Parathyroid adenoma (tissue), 2 donors: ENCODE measurements around the gene UHRF2.
"Not testable (repeated sequence)": the region's sequence is repeated elsewhere in the genome, so short reads cannot be mapped to it uniquely, and the experiment has no call there.

Source experiments
- H2AFZ ChIP-seq: fragments of 300-600 bp; sonication (generic); one replicate; pipeline ENCODE4 v1.7.0; 2017; ENCODE audit warnings: antibody characterized with exemption, mild to moderate bottlenecking
- H3K27ac ChIP-seq: fragments of 300-600 bp; sonication (generic); one replicate; pipeline ENCODE4 v1.7.0; 2017
- H3K27me3 ChIP-seq: fragments of 300-600 bp; sonication (generic); one replicate; pipeline ENCODE4 v1.7.0; 2017; ENCODE audit warnings: low read length; ENCODE audit not compliant: control insufficient read depth, insufficient read depth
- H3K36me3 ChIP-seq: fragments of 300-600 bp; sonication (generic); one replicate; pipeline ENCODE4 v1.7.0; 2017; ENCODE audit warnings: low read length; ENCODE audit not compliant: control insufficient read depth, insufficient read depth
- H3K4me1 ChIP-seq: fragments of 300-600 bp; sonication (generic); one replicate; pipeline ENCODE4 v1.7.0; 2017; ENCODE audit warnings: control low read depth
- H3K4me2 ChIP-seq: fragments of 300-600 bp; sonication (generic); one replicate; pipeline ENCODE4 v1.7.0; 2017; ENCODE audit warnings: low read length
- H3K4me3 ChIP-seq: fragments of 300-600 bp; sonication (generic); one replicate; pipeline ENCODE4 v1.7.0; 2017; ENCODE audit warnings: low read depth, low read length
- H3K79me2 ChIP-seq: fragments of 300-600 bp; sonication (generic); one replicate; pipeline ENCODE4 v1.7.0; 2017; ENCODE audit warnings: control low read depth
- H3K9ac ChIP-seq: fragments of 300-600 bp; sonication (generic); one replicate; pipeline ENCODE4 v1.7.0; 2017; ENCODE audit warnings: mild to moderate bottlenecking
- H3K9me3 ChIP-seq: fragments of 300-600 bp; sonication (generic); one replicate; pipeline ENCODE4 v1.7.0; 2017; ENCODE audit warnings: low read length; ENCODE audit not compliant: control insufficient read depth
- CTCF ChIP-seq: fragments of 300-600 bp; sonication (generic); IDR thresholded peaks from one replicate; pipeline ENCODE4 v1.7.0; 2017; ENCODE audit warnings: antibody characterized with exemption, mild to moderate bottlenecking
- donor health status: primary hyperparathyroidism.

The UHRF2 gene

GRCh38 chr9:6449645-6450044 lies 36.6 kb downstream of the UHRF2 start:
- peaks cover 8% of the 10 kb centered on the region for H3K4me1 ChIP-seq

GRCh38 chr9:6450641-6451375 lies 37.8 kb downstream of the UHRF2 start:
- H3K4me1 ChIP-seq, result peaks cover 8% of the 10 kb centered on the region

More at GRCh38 chr9:6449645-6450044, 36.6 kb downstream of the UHRF2 start:
- TF ChIP-seq CTCF, result no peak
- H3K27ac ChIP-seq, result no peak overlapping the region
- peaks cover 28% of the 10 kb centered on the region for H3K79me2 ChIP-seq
- H3K36me3 ChIP-seq, result no peaks in the 10 kb centered on the region
- H2AFZ ChIP-seq, result no peak overlapping the region
- no peaks in the 10 kb centered on the region for H3K9me3 ChIP-seq
- H3K4me2 ChIP-seq, result no peak overlapping the region
- no peak overlapping the region for H3K4me3 ChIP-seq
- no peak overlapping the region for H3K9ac ChIP-seq
- no peaks in the 10 kb centered on the region for H3K27me3 ChIP-seq

GRCh38 chr9:6455292-6455691 lies 42.3 kb downstream of the UHRF2 start:
- not testable (repeated sequence) for H3K4me1 ChIP-seq, H3K9me3 ChIP-seq, H3K27ac ChIP-seq, H3K27me3 ChIP-seq, H3K4me3 ChIP-seq, H3K9ac ChIP-seq, H3K36me3 ChIP-seq, H3K4me2 ChIP-seq, H2AFZ ChIP-seq
- H3K79me2 ChIP-seq, result peaks cover 17% of the 10 kb centered on the region

More at GRCh38 chr9:6450641-6451375, 37.8 kb downstream of the UHRF2 start:
- no peaks in the 10 kb centered on the region for H3K36me3 ChIP-seq
- no peaks in the 10 kb centered on the region for H3K9me3 ChIP-seq
- no peak for TF ChIP-seq CTCF
- H3K9ac ChIP-seq, result no peak overlapping the region
- peaks cover 26% of the 10 kb centered on the region for H3K79me2 ChIP-seq
- H3K4me3 ChIP-seq, result no peak overlapping the region
- no peaks in the 10 kb centered on the region for H3K27me3 ChIP-seq
- no peak overlapping the region for H3K27ac ChIP-seq
- H2AFZ ChIP-seq, result no peak overlapping the region
- no peak overlapping the region for H3K4me2 ChIP-seq

- H3K9ac ChIP-seq, H3K4me3 ChIP-seq, H3K27ac ChIP-seq, H3K9me3 ChIP-seq, H3K27me3 ChIP-seq, H3K4me1 ChIP-seq, H3K4me2 ChIP-seq, H3K36me3 ChIP-seq, H2AFZ ChIP-seq: not testable (repeated sequence)
- H3K79me2 ChIP-seq, result peaks cover 11% of the 10 kb centered on the region
Measured at GRCh38 chr9:6458704-6459103, 45.7 kb downstream of the UHRF2 start.

GRCh38 chr9:6459718-6460117 lies 46.7 kb downstream of the UHRF2 start:
- peaks cover 6% of the 10 kb centered on the region for H3K79me2 ChIP-seq
- H3K4me1 ChIP-seq, result no peaks in the 10 kb centered on the region
- no peak overlapping the region for H3K4me3 ChIP-seq
- no peak overlapping the region for H3K9ac ChIP-seq
- H3K27me3 ChIP-seq, result no peaks in the 10 kb centered on the region
- no peaks in the 10 kb centered on the region for H3K9me3 ChIP-seq
- H2AFZ ChIP-seq, result no peak overlapping the region
- no peak for TF ChIP-seq CTCF
- H3K4me2 ChIP-seq, result no peak overlapping the region
- H3K27ac ChIP-seq, result no peak overlapping the region
- H3K36me3 ChIP-seq, result no peaks in the 10 kb centered on the region
